Heart right ventricle (tissue), 16 donors: ENCODE data around the gene CCDC28B. TPM values are rescaled to one million over a fixed set of nuclear protein-coding genes. Genes with fewer than 3 reads are reported as not detected.

Experiments used
- ATAC-seq, 8 donors: fragments of 200-7000 bp; cut with Tn5 transposase; one replicate each; pipeline ENCODE4 v1.9.1; 2020; ENCODE audit warnings: mild to moderate bottlenecking in 8 of 8, moderate library complexity in 8 of 8, moderate number of reproducible peaks in 1 of 8
- DNase-seq, 2 donors: peaks; one replicate each; pipeline ENCODE4 v3.0.0-alpha.2; 2020
- H3K27ac ChIP-seq, 10 donors: fragments of 200-600 bp; sonication (generic) in 2 of 10; one replicate each; pipeline versions ENCODE4 v1.5.0 to v1.8.0; 2020 to 2022; ENCODE audit warnings: mild to moderate bottlenecking in 3 of 10
- H3K27me3 ChIP-seq, 7 donors: fragments of 200-600 bp; one replicate each; pipeline ENCODE4 v1.8.0; 2021 to 2022; ENCODE audit warnings: mild to moderate bottlenecking in 2 of 7
- H3K36me3 ChIP-seq, 9 donors: fragments of 200-600 bp; sonication (generic) in 1 of 9; one replicate each; pipeline versions ENCODE4 v1.5.0 to v1.8.0; 2020 to 2022; ENCODE audit warnings: mild to moderate bottlenecking in 2 of 9
- H3K4me1 ChIP-seq, 9 donors: fragments of 200-600 bp; sonication (generic) in 1 of 9; one replicate each; pipeline versions ENCODE4 v1.5.0 to v1.8.0; 2020 to 2022; ENCODE audit warnings: mild to moderate bottlenecking in 4 of 9
- H3K4me3 ChIP-seq, 10 donors: fragments of 200-600 bp; sonication (generic) in 2 of 10; one replicate each; pipeline versions ENCODE4 v1.5.0 to v1.8.0; 2020 to 2022; ENCODE audit warnings: mild to moderate bottlenecking in 7 of 10, moderate library complexity in 2 of 10
- H3K9me3 ChIP-seq, 11 donors: fragments of 200-600 bp in 10 of 11; sonication (generic) in 2 of 11; one replicate each; pipeline versions ENCODE4 v1.5.0 to v1.8.0; 2013 to 2022; ENCODE audit warnings: mild to moderate bottlenecking in 2 of 11, control low read depth in 1 of 11, moderate library complexity in 1 of 11
- CTCF ChIP-seq, 9 donors: fragments of 200-600 bp; sonication (generic) in 2 of 9; IDR thresholded peaks; one replicate each; pipeline versions ENCODE4 v1.5.0 to v1.8.0; 2021 to 2022; ENCODE audit warnings: antibody characterized with exemption in 9 of 9, mild to moderate bottlenecking in 5 of 9, moderate library complexity in 1 of 9
- WGBS, 2 donors: extraction: QIAGEN DNeasy Blood & Tissue Kit; methylation state at CpG; one replicate each; pipeline ENCODE4 v1.1.7; 2013; ENCODE audit warnings: inconsistent platforms in 1 of 2; 5-methylcytosine and 5-hydroxymethylcytosine counted together
- intact Hi-C, 10 donors: fragments of 100-400 bp; cut with DNase I; formaldehyde crosslinking; loops; one replicate each; pipeline versions ENCODE4 v1.11.1 to v1.14.2; 2022
- polyA plus RNA-seq, 2 donors: library from polyadenylated mRNA; stranded (reverse); fragments of 200-250 nt; gene quantifications; one replicate each; pipeline ENCODE4 v1.2.3, GENCODE V29; 2013
- total RNA-seq, 10 donors: library from RNA; stranded (reverse); fragmentation: NEBNext Ultra II Directional in 3 of 10; extraction: Animal tissue kit (Norgen Biotek cat#: 25700) in 3 of 10; gene quantifications; one replicate each; pipeline versions ENCODE4 v1.2.1 to v1.2.4, GENCODE V29; 2021 to 2023
- donor health status: Arrhythmogenic right ventricular cardiomyopathy.
- donor health status: ischemic (EF 13 %, LVEDD 7.1; RV severe dilation, severe dysfunction).
- donor health status: healthy with polysubstance abuse.
- donor health status: DM: no; HTN: yes; CAD: no.
- donor health status: DM: no; HTN: no; CAD: no.
- donor health status: ischemic (EF 25% LVEDD 6.9; RV normal size, moderate dysfunction).
- donor health status: ischemic (EF 25% LVEDD 5.7; RV mildly dilated, moderate dysfunction).
- donor health status: healthy.
- donor health status: DM: yes; HTN: yes; CAD: no.
- donor health status: Ischemic cardiomyopathy.
- donor health status: ischemic (EF 35%, LVEDD 5.7; RV mildly dilated, moderate dysfunction).
- donor health status: nonischemic (EF 11% LVEDD 7.7; RV severe dilation, severe dysfunction).
- donor health status: DM: yes; HTN: yes; CAD: no.
- donor health status: PGD.
- donor health status: ischemic (EF 29% LVEDD 5.4; RV normal size, mild dysfunction).
- donor health status: nonischemic (EF 23%, LVEDD 6.1; RV moderate dilation, normal function).

Gene CCDC28B
- total and polyA plus RNA-seq, 12 donors, result 11.8 to 42.7 (median 17.7) TPM

- peak within 1 kb of the TSS; percentile 53 to 76 (median 72) for H3K4me3 ChIP-seq
- ATAC-seq (peak; percentile 71 to 84 (median 79)), DNase-seq (peak; percentile 84 to 88)
- H3K27me3 ChIP-seq, result no peaks in the 10 kb centered on the region
- peaks cover 8 to 41% (median 32%) of the 10 kb centered on the region in 9 donors for H3K4me1 ChIP-seq
- H3K27ac ChIP-seq, result peak within 1 kb of the TSS in 8 of 10 donors; percentile 2 to 81 (median 49)
- peaks cover 0 to 6% (median 0%) of the 10 kb centered on the region in 9 donors for H3K36me3 ChIP-seq
- intact Hi-C loops, result no loop called here
- no peaks in the 10 kb centered on the region for H3K9me3 ChIP-seq
- 1 to 2% methylated on average over 77 of the region's 77 CpGs for WGBS, 2 donors
- no peak for TF ChIP-seq CTCF (IDR thresholded peaks at IDR 0.05)
Measured at GRCh38 chr1:32205401-32206370, 5.3 kb downstream of the CCDC28B start, which contains the start of gene IQCC. IQCC (plus strand) TSS chr1:32205671; CDS start chr1:32205682, 11 bp downstream.

GRCh38 chr1:32208469-32208868 lies 8.1 kb downstream of the CCDC28B start:
- no peaks in the 10 kb centered on the region for H3K9me3 ChIP-seq
- no peaks in the 10 kb centered on the region for H3K27me3 ChIP-seq
- no peak for DNase-seq
- ATAC-seq, result no peak
- H3K36me3 ChIP-seq, result peaks cover 0 to 16% (median 0%) of the 10 kb centered on the region in 9 donors
- no peak overlapping the region for H3K27ac ChIP-seq
- intact Hi-C loops, result no loop called here
- TF ChIP-seq CTCF (IDR thresholded peaks at IDR 0.05), result no peak
- H3K4me3 ChIP-seq, result no peak overlapping the region
- H3K4me1 ChIP-seq, result peaks cover 6 to 24% (median 17%) of the 10 kb centered on the region in 9 donors
- WGBS, 2 donors, result 87 to 89% methylated on average over 6 of the region's 6 CpGs

- no peak within 1 kb of the TSS for H3K4me3 ChIP-seq
- no peak within 1 kb of the TSS for H3K27ac ChIP-seq
- intact Hi-C loops, result no loop called here
- H3K36me3 ChIP-seq, result peaks cover 0 to 14% (median 0%) of the 10 kb centered on the region in 9 donors
- DNase-seq (peak; percentile 29 to 52), ATAC-seq (peak in 4 of 8 donors; percentile 2 to 13 (median 4))
- H3K27me3 ChIP-seq, result no peaks in the 10 kb centered on the region
- WGBS, 2 donors, result 69 to 70% methylated on average over 5 of the region's 5 CpGs
- no peak for TF ChIP-seq CTCF (IDR thresholded peaks at IDR 0.05)
- H3K9me3 ChIP-seq, result no peaks in the 10 kb centered on the region
- H3K4me1 ChIP-seq, result peaks cover 6 to 24% (median 17%) of the 10 kb centered on the region in 9 donors
Measured at GRCh38 chr1:32208891-32209328, 8.5 kb downstream of the CCDC28B start, which contains the start of gene DCDC2B. DCDC2B (plus strand) TSS chr1:32209089; CDS start chr1:32209094, 5 bp downstream.
